ENCODE measurements around the gene SEC22B.
"Not testable (repeated sequence)": the region's sequence is repeated elsewhere in the genome, so short reads cannot be mapped to it uniquely, and the experiment has no call there.

The SEC22B gene

DNA sequence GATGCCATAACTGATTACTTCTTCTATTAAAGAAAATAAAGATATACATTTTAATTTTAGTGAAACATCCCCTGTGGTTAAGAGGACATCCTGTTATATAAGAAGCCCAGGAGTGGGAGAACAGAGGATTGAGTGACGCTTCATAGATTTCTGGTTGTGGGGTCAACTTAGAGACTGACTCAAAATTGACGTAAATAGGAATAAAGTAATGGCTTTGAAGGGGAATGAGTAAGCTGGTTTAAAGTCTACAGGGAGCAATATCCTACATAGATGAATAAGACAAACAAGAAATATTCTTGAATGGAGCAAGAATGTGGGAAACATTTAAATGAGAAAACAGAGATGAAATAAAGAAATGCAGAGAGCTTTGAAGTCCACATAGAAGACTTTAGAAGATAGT lies 60.2 kb downstream of the SEC22B start:
- not testable (repeated sequence) for DNase-seq (ENCODE audit: low spot score)

DNA sequence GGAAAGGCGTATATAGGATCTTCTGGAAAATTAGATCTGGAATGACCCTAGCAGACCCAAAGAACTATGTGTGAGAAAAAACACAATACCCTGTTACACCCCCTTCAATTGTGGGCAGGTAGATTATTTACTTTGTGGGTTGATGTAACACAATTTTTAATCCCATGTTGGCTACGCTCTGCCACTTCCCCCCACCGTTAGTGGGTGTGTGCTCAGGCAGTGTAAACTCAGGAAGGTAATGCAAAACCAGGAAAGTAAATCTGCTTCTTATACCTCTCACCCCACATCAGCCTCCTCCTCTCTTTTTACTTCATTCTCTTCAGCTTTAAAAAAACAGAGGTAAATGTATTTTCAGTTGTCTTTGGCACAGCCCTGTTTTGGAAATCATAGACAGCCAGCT lies 63.2 kb downstream of the SEC22B start:
- not testable (repeated sequence) for DNase-seq (ENCODE audit: low spot score)

DNA sequence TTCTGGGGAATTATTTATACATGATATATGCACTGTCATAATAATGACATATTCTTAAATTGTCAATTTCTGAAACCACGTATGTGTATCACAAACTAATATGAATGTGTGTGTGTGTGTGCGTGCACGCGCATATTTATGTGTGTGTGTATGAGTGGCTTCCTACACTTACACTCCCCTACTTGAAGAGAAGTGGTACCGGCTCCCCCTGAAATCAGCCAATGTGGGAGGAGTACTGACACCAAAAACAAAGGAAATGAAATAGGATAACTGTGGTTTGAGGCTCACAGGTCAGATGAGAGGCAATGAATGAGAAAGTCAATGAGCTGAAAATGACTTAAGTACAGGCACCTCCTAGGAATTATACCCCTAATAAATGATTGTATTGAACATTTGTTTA lies 64.1 kb downstream of the SEC22B start:
- DNase-seq (ENCODE audit: low spot score), result not testable (repeated sequence)

DNA sequence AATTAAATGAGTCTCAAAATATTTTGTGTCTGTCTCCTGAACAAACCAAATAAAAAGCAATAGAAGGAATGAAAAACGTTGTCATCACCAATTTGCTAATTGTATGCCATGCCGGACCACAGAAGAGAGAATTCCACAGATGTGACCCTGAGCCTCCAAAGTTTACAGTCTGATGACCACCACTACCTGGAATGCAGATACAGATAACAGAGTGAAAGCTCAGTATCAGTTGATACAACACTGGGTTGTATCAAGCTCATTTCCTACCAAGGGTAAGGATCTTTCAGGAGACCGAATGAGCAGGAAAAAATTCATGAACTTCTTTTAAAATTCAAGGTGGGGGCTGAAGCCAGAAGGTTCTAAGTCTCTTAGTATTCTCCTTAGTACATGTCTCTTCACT lies 64.5 kb downstream of the SEC22B start:
- not testable (repeated sequence) for DNase-seq (ENCODE audit: low spot score)

DNA sequence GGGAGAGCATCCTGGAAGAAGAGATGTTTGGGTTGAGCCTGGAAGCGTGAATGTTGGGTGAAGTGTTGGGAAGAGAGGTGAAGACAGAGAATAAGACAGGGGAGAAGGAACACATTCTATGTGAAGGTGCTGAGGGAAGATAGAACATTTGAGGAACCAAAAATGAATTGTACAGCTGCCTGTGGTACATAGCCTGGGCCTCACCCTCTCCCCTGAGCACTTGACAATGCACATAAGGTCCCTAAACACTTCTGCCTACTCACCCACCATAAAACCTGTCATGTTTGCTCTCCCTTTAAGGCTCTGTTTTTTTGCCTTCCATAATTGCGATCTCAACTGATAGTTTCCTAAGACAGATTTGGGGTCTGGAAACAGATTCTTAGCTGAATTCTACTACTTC lies 65.3 kb downstream of the SEC22B start:
- DNase-seq (ENCODE audit: low spot score), result not testable (repeated sequence)

DNA sequence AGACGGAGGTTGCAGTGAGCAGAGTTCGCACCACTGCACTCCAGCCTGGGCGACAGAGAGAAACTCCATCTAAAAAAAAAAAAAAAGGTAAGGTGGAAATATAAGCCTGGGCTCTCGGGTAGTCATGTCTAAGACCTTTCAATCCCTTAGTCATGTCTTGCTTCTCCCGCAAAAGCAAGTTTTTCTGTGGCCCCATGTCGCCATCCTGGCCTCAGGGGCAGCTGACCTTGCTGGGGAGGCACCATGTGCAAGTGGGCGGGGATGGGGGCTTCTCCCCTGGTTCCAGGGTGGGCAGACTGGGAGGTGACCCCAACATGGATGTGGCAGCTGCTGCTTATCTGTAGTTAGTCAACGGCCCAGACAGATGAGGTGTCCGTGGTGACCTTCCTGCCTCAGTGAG lies 66.7 kb downstream of the SEC22B start:
- not testable (repeated sequence) for DNase-seq (ENCODE audit: low spot score)

DNA sequence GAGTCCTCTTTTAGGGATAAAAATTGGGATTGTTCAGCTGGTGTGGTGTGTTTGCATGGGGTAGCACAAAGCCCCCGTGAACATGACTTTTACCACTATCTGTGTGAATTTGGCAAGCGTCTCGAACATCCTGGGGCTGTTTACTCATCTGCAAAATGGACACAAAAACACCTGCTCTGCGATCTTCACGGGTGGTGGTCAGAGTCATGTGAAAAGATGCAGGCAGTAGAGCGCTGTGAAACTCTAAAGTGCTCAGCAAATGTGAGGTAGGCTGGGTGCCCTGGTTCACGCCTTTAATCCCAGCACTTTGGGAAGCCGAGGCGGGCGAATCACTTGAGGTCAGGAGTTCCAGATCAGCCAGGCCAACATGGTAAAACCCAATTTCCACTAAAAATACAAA lies 67.1 kb downstream of the SEC22B start:
- not testable (repeated sequence) for DNase-seq (ENCODE audit: low spot score)

DNA sequence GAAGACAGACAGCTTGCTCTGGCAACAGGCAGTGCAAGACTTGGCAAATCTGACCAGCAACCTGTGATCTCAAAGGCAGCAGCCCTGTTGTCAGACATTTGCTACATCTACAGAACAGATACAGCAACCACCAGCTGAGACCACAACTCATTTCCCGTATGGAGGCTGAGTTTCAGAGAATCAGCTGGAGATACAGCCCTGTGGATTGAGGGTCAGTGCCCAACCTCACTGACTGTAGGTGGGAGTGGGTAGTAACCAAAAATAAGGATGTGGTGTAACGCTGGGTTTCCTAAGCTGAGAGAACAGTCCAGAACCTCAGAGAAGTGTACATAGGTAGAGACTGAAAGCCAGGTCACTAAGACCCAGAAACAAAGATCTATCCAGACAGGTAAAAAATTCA lies 71.0 kb downstream of the SEC22B start:
- DNase-seq (ENCODE audit: low spot score), result not testable (repeated sequence)

DNA sequence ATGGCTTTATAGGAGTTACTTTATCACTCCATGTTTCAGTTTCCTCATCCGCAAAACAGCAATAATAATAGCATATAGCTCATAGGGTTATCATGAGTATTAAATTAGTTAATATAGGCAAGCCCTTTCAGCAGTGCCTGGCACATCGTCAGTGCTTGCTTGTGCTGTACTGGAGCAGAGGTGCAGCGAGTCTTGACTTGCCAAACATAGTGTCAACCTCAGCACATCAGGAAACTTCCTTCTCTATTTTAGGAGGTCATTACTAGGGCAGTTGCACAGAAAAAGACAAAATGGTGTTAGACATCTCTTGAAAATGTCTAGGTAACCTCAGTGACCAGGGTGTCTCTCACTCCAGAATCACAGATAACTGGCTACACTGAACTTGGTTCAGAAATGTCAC lies 72.6 kb downstream of the SEC22B start:
- DNase-seq (ENCODE audit: low spot score), result not testable (repeated sequence)

DNA sequence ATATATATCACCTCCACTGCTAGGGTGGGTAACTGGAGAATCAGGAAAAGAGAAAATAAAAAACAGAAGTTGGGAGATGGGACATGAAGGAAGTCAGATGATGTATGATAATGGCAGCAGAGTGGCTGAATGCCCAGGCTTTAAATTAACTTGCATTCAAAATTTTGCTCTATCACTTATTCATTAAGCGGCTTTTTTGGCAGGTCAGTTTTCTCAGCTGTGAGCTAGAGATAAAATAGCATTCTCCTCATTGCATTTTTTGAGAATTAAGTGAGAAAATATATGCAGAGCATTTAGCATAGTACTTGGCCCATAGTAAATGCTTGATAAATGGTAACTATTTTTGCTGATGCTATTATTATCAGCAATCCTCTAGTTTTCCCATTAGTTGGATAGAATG lies 74.7 kb downstream of the SEC22B start:
- DNase-seq (ENCODE audit: low spot score), result not testable (repeated sequence)
